NCI-H187 (cell line): ENCODE measurements around the gene CNGB1.
"Not testable (repeated sequence)": the region's sequence is repeated elsewhere in the genome, so short reads cannot be mapped to it uniquely, and the experiment has no call there.

ENCODE experiments used
- DNase-seq, 2 experiments: peaks; one replicate each; lab custom pipeline; 2025; lab: John Stamatoyannopoulos, UW

The CNGB1 gene

GRCh38 chr16:57887711-57888110 is 83.2 kb downstream of the CNGB1 start:
- DNase-seq, result no peak

DNA sequence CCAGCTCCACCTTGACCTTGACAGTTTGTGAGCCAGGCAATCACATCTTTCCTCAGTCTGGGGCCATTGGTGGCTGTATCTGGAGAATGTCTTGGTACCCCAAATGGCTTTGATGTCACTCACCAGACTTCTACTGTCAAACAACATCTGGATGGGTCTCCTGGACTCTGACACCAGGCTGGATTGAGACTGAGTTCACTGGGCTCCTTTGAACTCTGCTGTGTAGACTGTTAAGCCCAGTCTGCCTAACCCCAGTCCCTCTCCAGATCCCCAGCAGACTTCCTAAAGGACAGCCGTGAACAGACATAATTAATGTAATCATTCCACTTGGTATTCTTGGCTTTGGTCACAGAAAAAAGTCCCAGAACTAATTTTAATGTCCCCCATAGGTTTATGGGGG is 84.5 kb downstream of the CNGB1 start:
- no peak for DNase-seq

GRCh38 chr16:57884655-57885133 is 86.2 kb downstream of the CNGB1 start:
- no peak for DNase-seq

GRCh38 chr16:57883953-57884654 is 86.8 kb downstream of the CNGB1 start:
- no peak for DNase-seq

DNA sequence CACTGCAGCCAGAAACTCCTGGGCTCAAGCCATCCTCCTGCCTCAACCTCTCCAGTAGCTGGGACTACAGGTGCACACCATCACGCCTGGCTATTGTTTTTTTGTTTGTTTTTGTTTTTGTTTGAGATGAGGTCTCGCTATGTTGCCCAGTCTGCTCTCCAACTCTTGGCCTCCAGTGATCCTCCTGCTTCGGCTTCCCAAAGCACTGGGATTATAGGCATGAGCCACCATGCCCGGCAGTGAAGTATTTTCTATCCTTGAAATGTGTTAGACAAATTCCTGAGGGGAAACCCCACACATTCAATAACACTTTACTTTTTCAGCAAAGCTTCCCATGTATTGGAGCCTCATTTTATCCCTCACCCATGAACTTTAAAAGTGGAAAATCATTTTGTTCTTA is 87.4 kb downstream of the CNGB1 start:
- DNase-seq, result no peak

GRCh38 chr16:57882792-57883191 is 88.1 kb downstream of the CNGB1 start:
- DNase-seq, result no peak

DNA sequence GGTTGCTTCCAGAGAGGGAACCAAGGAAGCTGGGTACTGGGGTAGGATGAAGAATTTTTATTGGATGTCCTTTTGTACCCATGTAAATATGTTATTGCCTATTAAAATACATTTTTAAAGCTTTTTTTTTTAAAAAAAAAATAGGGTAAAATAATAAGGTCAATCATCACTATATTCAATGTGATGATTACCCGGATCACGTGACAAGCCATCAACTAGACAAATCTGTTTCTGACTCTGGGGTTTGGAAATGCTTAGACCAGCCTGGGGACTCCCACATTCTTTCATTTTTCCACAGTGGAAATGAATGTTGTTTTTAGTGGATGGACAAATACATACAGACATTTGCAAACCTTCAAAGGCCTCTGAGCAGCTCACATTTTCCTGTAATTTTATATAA is 88.7 kb downstream of the CNGB1 start:
- no peak for DNase-seq

GRCh38 chr16:57878586-57878985 is 92.3 kb downstream of the CNGB1 start:
- no peak for DNase-seq

DNA sequence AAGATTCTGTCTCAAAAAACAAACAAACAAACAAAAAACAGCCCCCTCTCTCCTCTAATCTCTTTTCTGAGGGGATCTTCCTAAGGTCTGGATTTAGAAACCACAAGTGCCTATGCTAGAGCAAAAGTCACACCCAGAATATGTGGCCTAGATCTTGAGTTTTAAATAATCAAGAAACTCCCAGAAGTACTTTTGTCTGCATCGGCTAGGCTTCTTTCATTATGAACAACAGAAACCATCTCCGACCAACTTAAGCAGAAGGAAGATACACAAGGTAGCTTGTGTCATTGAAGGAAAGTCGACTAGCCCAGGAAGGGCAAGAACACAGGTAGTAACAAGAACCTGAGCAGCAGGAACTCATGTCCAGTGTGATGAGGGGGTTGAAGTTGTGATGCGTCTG is 94.7 kb downstream of the CNGB1 start:
- no peak for DNase-seq

DNA sequence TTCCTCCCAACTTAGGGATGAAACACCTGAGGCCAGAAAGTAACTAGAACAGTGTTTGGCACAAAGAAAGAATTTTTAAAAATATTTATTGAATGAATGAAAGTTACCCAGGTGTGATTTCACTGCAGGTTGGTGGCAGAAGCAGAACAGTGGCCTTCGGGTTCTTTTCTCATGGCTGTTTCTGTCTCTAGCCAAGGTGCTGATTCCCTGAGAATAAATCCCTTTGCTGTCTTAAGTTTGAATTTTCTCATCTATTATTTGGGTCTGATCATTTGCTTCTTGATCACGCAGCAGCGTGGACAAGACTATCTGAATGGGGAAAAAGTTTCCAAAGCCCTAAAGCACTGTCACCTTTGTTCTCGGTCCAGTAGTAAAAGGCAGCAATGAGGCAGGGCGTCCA is 95.6 kb downstream of the CNGB1 start:
- no peak for DNase-seq

- peak; percentile 40 to 47 for DNase-seq
Measured at GRCh38 chr16:57873218-57873617, 97.7 kb downstream of the CNGB1 start.

DNA sequence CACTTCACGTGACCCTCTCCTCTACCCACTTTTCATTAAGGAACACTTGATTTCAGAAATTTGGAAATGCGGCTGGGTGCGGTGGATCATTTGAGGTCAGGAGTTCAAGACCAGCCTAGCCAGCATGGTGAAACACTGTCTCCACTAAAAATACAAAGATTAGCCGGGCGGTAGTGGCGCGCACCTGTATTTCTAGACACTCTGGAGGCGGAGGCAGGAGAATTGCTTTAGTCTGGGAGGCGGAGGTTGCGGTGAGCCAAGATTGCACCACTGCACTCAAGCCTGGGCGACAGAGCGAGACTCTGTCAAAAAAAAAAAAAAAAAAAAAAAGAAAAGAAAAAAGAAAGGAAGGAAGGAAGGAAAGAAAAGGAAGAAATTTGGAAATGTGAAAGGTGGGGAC is 98.2 kb downstream of the CNGB1 start:
- not testable (repeated sequence) for DNase-seq

DNA sequence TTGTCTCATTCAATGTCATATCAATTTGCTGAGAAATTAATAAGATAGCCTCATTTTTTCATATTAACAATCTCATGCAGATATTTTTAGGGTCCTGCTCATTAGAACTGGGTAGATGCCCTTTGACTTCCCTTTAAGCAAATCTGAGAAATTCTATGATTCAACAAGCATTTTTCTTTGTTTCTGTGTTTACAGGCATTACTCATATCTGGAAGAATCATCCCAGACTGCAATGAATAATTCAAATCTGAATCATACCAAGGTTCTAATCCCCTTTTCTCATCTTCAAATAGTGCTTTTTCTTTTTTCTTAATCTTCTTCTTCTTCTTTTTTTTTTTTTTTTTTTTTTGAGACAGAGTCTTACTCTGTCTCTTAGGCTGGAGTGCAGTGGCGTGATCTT is 99.5 kb downstream of the CNGB1 start:
- DNase-seq, result no peak

- no peak for DNase-seq
Measured at GRCh38 chr16:57870753-57871454, 100.0 kb downstream of the CNGB1 start.

GRCh38 chr16:57868913-57869520 is 101.9 kb downstream of the CNGB1 start:
- no peak for DNase-seq

DNA sequence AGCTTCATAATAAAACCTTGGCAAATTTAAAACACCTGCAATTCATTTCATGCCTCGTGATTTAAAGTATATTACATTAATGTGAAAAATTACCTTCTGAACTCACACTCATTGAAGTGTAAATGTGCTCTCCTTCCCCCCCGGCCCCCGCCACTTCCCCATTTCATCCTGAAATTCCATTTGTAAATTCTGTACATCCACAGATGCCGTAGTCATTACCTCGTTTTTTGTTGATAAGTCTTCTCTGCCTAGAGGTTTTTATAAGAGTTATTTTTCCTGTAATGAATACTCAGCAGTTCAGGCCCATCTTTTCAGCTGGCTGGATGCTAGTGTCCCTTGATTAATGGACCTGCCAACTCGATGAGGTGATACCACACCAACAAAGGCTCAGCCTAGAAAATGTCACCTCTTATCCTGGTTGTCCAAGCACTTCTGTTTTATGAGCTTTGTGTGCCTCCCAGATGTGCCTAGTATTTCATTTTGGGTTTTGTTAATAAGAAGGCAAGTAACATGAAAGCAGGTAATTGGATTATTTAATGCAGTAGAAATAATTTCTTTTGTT is 103.8 kb downstream of the CNGB1 start:
- DNase-seq, result peak; percentile 16 to 20

DNA sequence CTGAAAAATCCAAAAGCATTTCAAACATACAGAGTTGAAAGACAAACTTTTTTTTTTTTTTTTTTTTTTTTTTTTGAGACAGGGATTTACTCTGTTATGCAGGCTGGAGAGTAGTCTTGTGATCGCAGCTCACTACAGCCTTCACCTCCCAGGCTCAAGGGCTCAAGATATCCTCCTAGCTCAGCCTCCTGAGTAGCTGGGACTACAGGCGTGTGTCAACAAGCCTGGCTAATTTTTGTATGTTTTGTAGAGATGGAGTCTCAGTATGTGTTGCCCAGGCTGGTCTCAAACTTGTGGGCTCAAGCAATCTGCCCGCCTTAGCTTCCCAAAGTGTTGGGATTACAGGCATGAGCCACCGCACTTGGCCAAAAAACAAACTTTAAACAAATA is 104.4 kb downstream of the CNGB1 start:
- no peak for DNase-seq

DNA sequence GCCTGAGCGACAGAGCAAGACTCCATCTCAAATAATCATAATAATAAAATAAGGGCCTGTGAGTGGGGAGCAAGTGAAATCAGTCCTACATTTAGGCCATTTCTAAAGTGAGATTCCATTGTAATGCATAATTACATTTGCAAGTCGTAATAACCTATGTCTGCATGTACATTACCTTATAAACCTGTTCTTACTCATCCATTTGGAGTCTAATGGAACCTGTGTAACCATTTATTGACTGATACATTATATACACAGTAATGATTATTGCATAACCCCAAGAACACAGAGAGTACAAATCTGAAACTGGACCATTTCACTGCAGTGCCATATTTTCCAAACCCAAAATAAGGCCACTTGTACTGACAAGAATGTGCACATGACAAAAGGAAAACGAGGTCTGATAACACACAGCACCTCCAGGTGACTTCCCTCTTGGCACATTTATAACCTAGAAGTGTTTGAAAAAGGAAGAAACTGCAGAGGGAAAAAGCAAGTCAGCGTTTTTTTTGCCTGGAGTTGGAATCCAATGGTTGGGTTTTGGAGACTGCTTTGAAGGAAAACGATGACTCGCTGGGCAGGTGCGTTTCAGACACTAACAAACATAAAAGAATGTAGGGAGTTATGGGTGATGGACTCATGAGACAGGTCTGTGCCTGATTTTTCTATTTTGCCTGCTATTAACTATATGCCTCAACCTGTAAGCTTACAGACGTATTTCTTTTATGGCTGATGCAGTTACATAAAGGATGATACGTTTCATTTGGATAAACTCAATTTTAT is 105.0 kb downstream of the CNGB1 start:
- DNase-seq, result no peak

GRCh38 chr16:57863434-57864160 is 107.3 kb downstream of the CNGB1 start:
- no peak for DNase-seq

GRCh38 chr16:57862698-57863433 is 108.1 kb downstream of the CNGB1 start:
- DNase-seq, result no peak

DNA sequence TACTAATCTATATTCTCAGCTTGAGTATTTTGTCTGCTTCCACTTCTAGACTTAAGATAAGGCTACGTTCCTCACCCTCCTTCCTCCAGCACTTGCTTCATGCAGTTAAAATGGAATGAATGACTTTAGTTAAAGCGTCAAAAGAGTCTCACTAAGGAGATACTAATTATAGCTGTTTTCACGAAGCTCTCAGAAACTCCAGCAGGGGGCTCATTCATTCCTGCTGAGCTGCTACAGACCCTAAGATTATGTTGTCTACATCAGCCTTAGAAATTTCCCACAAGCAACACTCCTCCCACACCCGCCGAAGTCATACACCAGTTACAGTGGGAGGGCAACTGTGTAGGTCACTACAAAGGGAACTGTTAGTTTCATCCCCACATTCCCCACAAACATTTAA is 111.6 kb downstream of the CNGB1 start:
- DNase-seq, result no peak
